HG03571 (cell line): ENCODE measurements around the gene MMP25.

ENCODE experiments used
- ATAC-seq: cut with Tn5 transposase; IDR thresholded peaks from one replicate; pipeline ENCODE4 v1.9.1; 2021; ENCODE audit not compliant: unreplicated experiment

Gene MMP25

GRCh38 chr16:3017344-3017743 is 29.0 kb upstream of the MMP25 start:
- no peak for ATAC-seq

GRCh38 chr16:3017794-3018506 is 28.4 kb upstream of the MMP25 start, which contains the start of gene CLDN6:
CLDN6 (minus strand) TSS chr16:3018183; CDS start chr16:3016021, 2,162 bp downstream.
- ATAC-seq, result no peak

GRCh38 chr16:3019594-3020246 is 26.6 kb upstream of the MMP25 start:
- ATAC-seq, result no peak

DNA sequence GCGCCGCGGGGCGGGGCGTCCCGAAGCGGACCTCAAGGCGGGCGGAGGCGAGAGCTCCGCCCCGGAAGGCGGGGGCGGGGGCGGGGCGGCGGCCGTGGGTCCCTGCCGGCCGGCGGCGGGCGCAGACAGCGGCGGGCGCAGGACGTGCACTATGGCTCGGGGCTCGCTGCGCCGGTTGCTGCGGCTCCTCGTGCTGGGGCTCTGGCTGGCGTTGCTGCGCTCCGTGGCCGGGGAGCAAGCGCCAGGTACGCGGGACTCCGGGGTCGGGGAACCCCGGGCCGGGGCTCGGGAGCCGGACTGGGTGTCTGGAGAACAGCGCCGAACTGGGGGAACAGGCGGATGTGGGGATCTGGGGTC is 26.1 kb upstream of the MMP25 start, which contains the start of gene TNFRSF12A:
Gene TNFRSF12A, plus strand, starts transcription at position 122 of the 357 bp plus-strand sequence. Its CDS starts 30 bp downstream, at position 152.
- ATAC-seq, result no peak

GRCh38 chr16:3020604-3021448 is 25.5 kb upstream of the MMP25 start:
- ATAC-seq, result no peak

GRCh38 chr16:3021449-3022207 is 24.7 kb upstream of the MMP25 start:
- no peak for ATAC-seq

DNA sequence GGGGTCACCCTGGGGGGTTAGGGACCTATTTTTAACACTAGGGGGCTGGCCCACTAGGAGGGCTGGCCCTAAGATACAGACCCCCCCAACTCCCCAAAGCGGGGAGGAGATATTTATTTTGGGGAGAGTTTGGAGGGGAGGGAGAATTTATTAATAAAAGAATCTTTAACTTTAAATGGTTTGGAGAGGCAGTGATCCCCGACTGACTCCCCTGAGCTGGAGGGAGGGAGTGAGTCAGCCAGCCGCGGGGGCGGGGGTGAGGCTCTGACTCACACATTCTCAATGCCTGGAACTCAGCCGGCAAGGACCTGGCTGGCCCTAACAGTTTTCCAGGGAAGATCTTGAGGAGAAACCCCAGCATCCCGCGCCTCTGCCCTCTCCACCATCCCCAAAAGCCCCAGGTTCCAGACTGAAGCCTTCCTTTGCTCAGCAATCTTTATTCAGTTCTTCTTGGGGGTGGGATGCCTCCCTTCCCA is 24.1 kb upstream of the MMP25 start:
- ATAC-seq, result no peak

GRCh38 chr16:3022684-3023414 is 23.5 kb upstream of the MMP25 start:
- no peak for ATAC-seq

- no peak for ATAC-seq
Observed at GRCh38 chr16:3023415-3023668, 23.0 kb upstream of the MMP25 start.

- peak; percentile 69 for ATAC-seq
Observed at GRCh38 chr16:3023669-3024478, 22.5 kb upstream of the MMP25 start, which contains the start of the genes HCFC1R1 and THOC6. HCFC1R1 (minus strand) TSS chr16:3023942; CDS start chr16:3023941, 1 bp downstream. THOC6 (plus strand) TSS chr16:3024035; CDS start chr16:3024327, 292 bp downstream.

DNA sequence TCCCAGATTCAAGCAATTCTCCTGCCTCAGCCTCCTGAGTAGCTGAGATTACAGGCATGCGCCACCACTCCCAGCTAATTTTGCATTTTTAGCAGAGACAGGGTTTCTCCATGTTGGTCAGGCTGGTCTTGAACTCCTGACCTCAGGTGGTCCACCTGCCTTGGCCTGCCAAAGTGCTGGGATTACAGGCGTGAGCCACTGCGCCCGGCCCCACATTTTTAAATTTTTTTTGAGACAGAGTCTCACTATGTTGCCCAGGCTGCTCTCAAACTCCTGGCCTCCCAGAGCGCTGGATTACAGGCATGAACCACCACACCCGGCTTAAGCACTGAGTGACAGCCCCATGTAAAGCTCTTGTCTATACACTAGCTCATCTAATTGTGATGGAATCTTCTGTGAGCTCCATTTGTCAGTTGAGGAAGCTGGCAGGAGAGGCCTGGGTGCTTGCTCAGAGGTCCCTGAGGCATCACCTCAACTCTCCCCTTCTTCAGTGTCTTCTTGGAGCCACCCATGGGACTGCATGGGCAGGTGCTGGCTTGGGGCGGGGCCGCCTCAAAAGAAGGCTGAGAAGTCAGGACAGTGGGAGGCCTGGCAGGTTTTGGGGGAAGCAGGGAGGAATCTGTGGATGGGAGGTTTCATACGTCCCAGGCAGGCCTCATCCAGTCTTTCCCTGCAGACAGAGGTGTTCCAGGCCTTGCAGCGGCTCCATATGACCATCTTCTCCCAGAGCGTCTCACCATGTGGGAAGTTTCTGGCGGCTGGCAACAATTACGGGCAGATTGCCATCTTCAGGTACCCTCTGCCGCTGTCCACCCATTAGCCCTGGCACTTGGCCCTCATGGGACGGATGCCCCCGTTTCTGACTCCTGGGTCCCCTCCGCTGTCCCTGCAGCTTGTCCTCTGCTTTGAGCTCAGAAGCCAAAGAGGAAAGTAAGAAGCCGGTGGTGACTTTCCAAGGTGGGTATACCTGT is 21.0 kb upstream of the MMP25 start:
- ATAC-seq, result no peak

GRCh38 chr16:3026003-3026378 is 20.4 kb upstream of the MMP25 start:
- ATAC-seq, result no peak

GRCh38 chr16:3026609-3027488 is 19.5 kb upstream of the MMP25 start:
- no peak for ATAC-seq

DNA sequence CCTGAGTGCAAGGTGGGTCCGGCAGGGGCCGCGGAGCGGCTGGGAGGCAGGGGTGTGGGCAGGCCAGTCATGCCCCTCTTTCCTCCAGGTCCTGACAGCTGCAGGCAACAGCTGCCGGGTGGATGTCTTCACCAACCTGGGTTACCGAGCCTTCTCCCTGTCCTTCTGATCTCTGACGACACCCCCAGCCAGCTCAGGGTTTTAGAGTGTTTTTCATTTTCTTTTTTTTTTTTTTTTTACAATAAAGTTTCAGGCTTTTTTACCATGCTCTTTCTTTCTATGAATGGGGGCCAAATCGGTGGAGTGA is 18.9 kb upstream of the MMP25 start:
- ATAC-seq, result no peak

GRCh38 chr16:3027983-3028715 is 18.2 kb upstream of the MMP25 start:
- ATAC-seq, result no peak

- ATAC-seq, result no peak
Observed at GRCh38 chr16:3028716-3029319, 17.5 kb upstream of the MMP25 start.
